Spinal cord (tissue), 10 donors: ENCODE measurements around the gene NLRC5. TPM values are rescaled to one million over a fixed set of nuclear protein-coding genes. Genes with fewer than 3 reads are reported as not detected.

Experiments used
- DNase-seq, 6 donors: peaks; one replicate each; pipeline versions ENCODE4 v3.0.0 to v3.0.0-alpha.2; 2013 to 2015; ENCODE audit warnings: low spot score in 6 of 6, low read depth in 4 of 6
- H3K27ac ChIP-seq: one replicate; pipeline ENCODE4 v1.5.1; 2013; ENCODE audit warnings: low read depth, low read length, control low read depth
- H3K27me3 ChIP-seq: one replicate; pipeline ENCODE4 v1.6.1; 2013; ENCODE audit warnings: low read length; ENCODE audit not compliant: control insufficient read depth, insufficient read depth
- H3K36me3 ChIP-seq: one replicate; pipeline ENCODE4 v1.6.1; 2013; ENCODE audit warnings: low read length; ENCODE audit not compliant: control insufficient read depth, insufficient read depth
- H3K4me1 ChIP-seq: one replicate; pipeline ENCODE4 v1.6.1; 2013; ENCODE audit warnings: low read length; ENCODE audit not compliant: control insufficient read depth, insufficient read depth
- H3K4me3 ChIP-seq: one replicate; pipeline ENCODE4 v1.5.1; 2013; ENCODE audit warnings: low read depth, low read length, control low read depth
- H3K9me3 ChIP-seq: one replicate; pipeline ENCODE4 v1.6.1; 2013; ENCODE audit warnings: low read length; ENCODE audit not compliant: control insufficient read depth, insufficient read depth
- WGBS: methylation state at CpG from one replicate; pipeline ENCODE4 v1.1.5; 2013; ENCODE audit warnings: missing lambda C conversion rate; ENCODE audit not compliant: insufficient coverage; 5-methylcytosine and 5-hydroxymethylcytosine counted together
- polyA plus RNA-seq, 2 donors: library from polyadenylated mRNA; unstranded; fragments of 120-200 nt; gene quantifications; one replicate each; pipeline ENCODE4 v1.2.1, GENCODE V29; 2013; ENCODE audit not compliant: insufficient read length in 2 of 2
- total RNA-seq, 2 donors: library from RNA; depleted of rRNA in 1 of 2; stranded (reverse); fragments of 120-200 nt in 1 of 2; fragments of >200 nt in 1 of 2; gene quantifications; one replicate each; pipeline versions ENCODE4 v1.2.3 to v1.2.4, GENCODE V29; 2013 to 2014
- donor health status: healthy.

NLRC5 gene
- total and polyA plus RNA-seq, 4 donors: 2.5 to 5.7 (median 4.8) TPM

DNA sequence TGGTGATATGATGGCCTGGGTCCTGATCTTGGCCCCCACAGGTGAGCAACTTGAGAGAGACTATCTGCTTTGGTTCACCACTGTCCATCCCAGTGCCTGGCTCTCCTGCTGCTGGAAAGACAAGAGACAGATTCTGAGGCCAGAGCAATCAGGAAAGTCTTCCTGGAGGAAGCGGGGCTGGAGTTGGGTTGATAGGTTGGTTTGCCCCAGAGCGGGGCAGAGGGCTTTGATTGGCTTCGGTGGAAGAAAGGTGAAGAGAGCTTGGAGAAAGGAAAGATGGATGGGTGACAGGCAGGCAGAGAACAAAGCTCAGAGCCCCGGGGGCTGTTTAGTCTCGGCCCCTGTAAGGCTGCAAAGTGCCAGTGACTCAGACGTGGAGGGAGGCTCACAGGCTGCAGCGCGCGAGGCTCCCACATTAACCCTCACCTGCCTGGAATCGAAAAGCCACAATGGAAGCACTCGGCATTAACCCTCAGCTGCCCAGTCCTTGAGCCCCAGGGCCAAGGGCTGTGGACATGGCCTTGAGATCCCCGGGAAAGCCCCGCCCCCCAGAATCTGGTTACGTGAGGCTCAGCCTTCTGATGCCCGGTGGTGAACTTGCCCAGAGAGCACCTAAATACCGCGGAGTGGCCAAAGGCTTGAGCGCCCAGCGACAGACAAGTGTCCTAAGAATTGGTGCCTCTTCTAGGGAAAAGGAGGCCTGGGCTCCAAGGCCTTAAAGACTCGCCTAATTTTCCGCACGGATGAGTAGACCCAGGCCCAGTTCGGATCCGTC lies 102.0 kb downstream of the NLRC5 start:
- peaks cover 13% of the 10 kb centered on the region for H3K36me3 ChIP-seq
- H3K4me1 ChIP-seq: peaks cover 37% of the 10 kb centered on the region
- H3K27me3 ChIP-seq: no peaks in the 10 kb centered on the region
- peak in 3 of 6 donors; percentile 32 to 83 (median 76) for DNase-seq
- WGBS: 5% methylated on average over 19 of the region's 24 CpGs
- peak overlapping the region; percentile 82 for H3K27ac ChIP-seq
- no peaks in the 10 kb centered on the region for H3K9me3 ChIP-seq
- H3K4me3 ChIP-seq: peak overlapping the region; percentile 43

DNA sequence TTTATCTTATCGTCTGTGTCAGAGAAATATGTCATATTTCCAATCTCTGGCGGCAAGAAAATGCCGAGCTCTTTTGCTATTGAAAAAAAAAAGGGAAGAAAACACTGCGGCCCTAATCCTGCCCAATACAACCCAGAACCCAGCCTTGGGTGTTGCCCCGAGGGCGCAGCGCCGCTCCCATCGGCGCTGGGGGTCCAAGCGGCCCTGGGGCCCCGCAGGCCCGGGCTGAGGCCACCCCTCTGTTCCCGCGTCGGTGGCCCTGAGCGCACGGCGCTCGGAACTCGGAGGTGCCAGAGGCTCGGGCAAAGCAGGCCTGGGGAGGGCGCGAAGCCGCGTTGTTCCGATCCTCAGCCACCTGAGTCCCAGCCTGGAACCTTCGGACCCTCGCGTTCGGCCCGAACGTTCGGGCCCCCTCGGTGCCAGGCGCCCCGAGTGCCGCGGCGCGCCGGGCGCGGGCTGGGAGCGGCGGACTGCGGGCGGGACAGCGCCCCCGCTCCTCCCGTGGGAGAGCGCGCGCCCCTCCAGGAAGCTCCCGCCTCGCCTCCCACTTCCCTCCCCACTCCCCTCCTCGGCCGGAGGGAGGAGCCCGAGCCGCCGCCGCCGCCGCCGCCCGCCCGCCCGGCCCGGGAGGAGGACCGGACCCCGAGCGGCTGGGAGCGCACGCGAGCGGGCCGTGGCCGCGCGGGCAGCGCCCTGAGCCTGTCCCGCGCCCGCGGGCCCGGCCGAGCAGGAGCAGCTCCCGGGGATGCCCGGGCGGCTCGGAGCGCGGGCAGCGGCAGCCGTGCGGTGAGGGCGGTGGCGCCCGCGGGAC lies 102.8 kb downstream of the NLRC5 start, which contains the start of gene CPNE2:
TSS of gene CPNE2 (plus strand) at position 609 of the 811 bp plus-strand sequence. CDS start 18,160 bp downstream, outside the sequence.
- Histone ChIP-seq H3K27ac (peak within 1 kb of the TSS; percentile 82), H3K27me3 (no peaks in the 10 kb centered on the region), H3K4me3 (peak within 1 kb of the TSS; percentile 60), H3K4me1 (peaks cover 37% of the 10 kb centered on the region), H3K9me3 (no peaks in the 10 kb centered on the region), H3K36me3 (peaks cover 16% of the 10 kb centered on the region)
- WGBS: under 1% methylated on average over 99 of the region's 100 CpGs
- peak in 4 of 6 donors; percentile 39 to 91 (median 67) for DNase-seq

DNA sequence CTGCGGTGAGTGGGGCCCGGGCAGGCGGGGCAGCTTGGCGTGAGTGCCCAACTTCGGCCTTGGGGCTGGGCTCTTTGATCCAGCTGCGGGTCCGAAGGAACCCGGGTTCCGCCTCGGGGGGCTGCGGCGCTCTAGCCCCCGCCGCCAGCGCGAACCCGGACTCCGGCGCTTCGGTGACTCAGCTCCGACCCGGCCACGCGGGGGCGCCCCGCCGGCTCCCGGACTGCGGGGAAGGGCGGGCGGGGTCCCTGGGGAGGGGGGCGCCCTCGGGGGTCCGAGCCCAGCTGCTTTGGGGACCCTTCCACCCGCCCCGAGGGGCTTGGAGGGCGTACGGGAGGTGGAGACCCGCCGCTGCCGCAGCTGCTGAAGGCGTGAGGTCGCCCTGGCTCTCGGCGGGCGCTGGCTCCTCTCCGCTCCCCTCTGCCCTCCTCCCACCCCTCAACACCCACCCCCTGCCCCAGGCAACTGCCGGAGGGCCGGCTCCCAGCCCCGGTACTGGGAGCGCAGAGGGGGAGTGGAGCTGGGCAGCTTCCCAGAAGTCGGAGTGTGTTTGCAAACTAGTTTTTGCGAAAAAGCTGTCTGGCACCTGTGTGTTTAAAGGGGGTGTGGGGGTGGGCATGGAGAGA lies 103.5 kb downstream of the NLRC5 start:
- H3K4me3 ChIP-seq: peak overlapping the region; percentile 60
- peaks cover 42% of the 10 kb centered on the region for H3K4me1 ChIP-seq
- 0% methylated on average over 33 of the region's 53 CpGs for WGBS
- no peaks in the 10 kb centered on the region for H3K27me3 ChIP-seq
- H3K9me3 ChIP-seq: no peaks in the 10 kb centered on the region
- peaks cover 21% of the 10 kb centered on the region for H3K36me3 ChIP-seq
- H3K27ac ChIP-seq: peak overlapping the region; percentile 75
- DNase-seq: peak in 4 of 6 donors; percentile 24 to 82 (median 58)

DNA sequence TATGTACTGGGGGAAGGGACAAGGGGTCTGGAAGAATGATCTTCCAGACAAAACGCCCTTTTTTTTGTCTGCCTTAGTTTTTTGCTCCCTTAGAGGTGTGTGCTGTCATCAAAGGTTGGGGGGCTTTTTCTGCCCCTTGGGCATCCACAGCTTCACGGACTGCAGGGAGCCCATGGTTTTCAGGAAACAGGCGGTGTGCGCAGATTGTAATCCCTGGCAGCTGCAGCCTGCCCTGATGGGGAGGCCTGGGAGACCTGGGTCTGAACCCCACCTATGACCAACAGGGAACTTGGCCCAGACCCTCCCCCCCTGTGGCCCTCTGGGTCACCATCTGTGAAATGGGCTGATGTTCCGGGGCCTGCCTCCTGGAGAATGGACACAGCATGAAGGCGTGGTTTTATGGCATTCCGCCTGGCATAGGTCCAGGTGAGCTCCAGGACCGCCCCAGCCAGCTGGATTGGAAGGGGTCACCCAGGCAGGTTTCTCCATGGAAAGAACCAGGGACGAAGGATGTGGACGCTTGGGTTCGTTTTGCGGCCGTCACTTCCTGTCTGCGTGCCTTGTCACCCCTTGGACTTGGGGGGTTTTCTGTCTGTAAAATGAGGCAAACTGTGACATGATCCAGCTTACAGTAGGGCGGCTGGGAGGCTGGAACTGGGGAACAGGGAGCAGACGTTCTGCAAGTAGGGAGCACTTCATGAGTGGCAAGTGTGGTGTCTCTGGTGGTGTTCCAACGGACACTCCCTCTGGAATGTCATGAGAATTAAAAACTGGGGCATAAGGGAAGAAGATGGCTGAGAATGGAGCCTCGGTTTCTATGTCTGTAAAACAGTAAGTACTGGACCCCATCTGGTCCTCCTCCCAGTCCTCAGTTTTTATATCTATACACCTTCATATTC lies 104.6 kb downstream of the NLRC5 start:
- Histone ChIP-seq H3K4me1 (peaks cover 48% of the 10 kb centered on the region), H3K36me3 (peaks cover 26% of the 10 kb centered on the region), H3K4me3 (peak overlapping the region; percentile 60), H3K27me3 (no peaks in the 10 kb centered on the region), H3K9me3 (no peaks in the 10 kb centered on the region), H3K27ac (peak overlapping the region; percentile 75)
- DNase-seq: peak in 1 of 6 donors; percentile 39
- 50% methylated on average over 16 of the region's 18 CpGs for WGBS

DNA sequence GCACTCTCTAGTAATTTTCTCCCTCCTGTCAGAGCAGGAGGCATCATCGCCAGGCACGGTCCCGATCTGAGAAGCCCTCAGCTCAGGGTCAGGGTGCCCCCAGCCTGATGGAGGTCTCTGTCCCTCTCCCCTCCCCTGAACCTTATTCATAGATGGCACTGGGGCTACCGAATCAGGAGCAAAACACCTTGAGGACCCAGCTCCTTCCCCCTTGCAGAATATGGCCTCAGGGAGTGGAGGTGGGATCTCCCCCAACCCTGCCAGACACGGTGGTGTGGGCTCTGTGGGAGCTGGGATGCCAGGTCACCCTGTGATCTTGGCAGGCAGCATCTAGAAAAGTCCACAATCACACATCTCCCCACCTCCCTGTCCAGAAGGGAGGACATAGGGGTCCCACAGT lies 105.6 kb downstream of the NLRC5 start:
- H3K9me3 ChIP-seq: no peaks in the 10 kb centered on the region
- H3K4me1 ChIP-seq: peaks cover 54% of the 10 kb centered on the region
- H3K4me3 ChIP-seq: peak overlapping the region; percentile 60
- H3K36me3 ChIP-seq: peaks cover 26% of the 10 kb centered on the region
- no peak overlapping the region for H3K27ac ChIP-seq
- WGBS: 59% methylated on average over 3 of the region's 5 CpGs
- DNase-seq: no peak
- H3K27me3 ChIP-seq: no peaks in the 10 kb centered on the region

DNA sequence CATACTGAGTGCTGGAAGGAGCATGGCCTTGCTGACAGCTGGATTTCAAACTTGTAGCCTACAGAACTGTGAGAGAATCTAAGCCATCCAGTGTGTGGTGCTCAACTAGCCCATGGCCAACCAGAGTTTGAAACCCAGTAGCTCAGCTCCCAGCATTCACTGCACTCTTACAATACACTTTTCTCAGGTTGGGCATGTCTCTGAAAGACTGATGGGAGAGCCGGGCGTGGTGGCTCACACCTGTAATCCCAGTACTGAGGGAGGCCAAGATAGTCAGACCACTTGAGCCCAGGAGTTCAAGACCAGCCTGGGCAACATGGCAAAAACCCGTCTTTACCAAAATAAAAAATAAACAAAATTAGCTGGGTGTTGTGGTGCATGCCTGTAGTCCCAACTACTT lies 106.8 kb downstream of the NLRC5 start:
- H3K4me1 ChIP-seq: peaks cover 53% of the 10 kb centered on the region
- H3K9me3 ChIP-seq: no peaks in the 10 kb centered on the region
- WGBS: 100% methylated on average over 2 of the region's 3 CpGs
- H3K27me3 ChIP-seq: no peaks in the 10 kb centered on the region
- peaks cover 26% of the 10 kb centered on the region for H3K36me3 ChIP-seq
- H3K4me3 ChIP-seq: no peak overlapping the region
- no peak for DNase-seq
- H3K27ac ChIP-seq: no peak overlapping the region

DNA sequence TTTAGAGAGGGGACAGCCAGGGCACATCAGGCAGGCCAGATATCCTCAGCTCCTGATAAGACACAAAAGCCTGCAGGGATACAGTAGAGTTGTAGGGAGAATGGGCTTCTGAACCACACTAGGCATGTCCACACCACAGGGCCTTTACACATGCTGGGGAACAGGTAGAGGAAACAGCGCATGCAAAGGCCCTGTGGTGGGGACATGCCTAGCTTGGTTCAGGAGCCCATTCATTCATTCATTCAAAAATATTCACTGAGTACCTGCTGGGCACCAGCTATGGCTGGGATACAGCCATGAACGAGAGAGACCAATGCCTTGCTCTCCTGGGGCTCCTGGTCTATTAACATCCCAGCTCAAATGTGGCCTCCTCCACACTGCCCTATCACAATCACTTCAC lies 107.4 kb downstream of the NLRC5 start:
- H3K4me1 ChIP-seq: peaks cover 53% of the 10 kb centered on the region
- no peak overlapping the region for H3K27ac ChIP-seq
- 84% methylated on average over 2 of the region's 2 CpGs for WGBS
- no peaks in the 10 kb centered on the region for H3K9me3 ChIP-seq
- DNase-seq: no peak
- peaks cover 26% of the 10 kb centered on the region for H3K36me3 ChIP-seq
- H3K27me3 ChIP-seq: no peaks in the 10 kb centered on the region
- no peak overlapping the region for H3K4me3 ChIP-seq

DNA sequence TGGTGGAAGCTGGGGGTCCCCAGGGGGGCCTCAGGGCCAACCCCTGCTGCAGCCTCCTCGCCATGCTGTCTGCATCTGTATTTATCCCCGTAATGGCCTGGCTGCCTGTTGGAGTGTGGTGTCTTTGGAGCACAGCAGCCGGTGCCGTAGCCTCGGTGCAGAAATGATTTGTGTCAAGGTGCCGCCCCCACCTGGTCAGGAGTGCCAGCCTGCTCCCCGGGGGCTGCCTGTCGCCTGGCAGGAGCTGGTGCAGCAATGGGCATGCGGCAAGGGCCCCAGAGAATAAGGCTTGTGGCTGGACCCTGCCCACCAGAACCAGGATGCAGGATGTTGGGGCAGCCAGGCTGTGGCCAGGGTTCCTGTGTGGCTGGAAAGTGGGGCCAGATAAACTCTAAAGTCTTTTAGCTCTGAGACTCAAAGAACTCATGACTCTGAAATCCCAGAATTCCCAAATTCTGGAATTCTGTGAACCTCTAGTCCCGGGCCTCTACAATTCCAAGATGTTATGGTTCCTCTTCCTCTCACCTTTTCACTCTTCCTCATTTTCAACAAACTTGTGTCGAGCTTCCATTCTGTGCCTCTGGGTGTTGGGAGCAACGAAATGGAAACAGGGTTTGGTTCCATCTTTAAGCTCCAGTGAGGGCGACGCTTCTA lies 109.0 kb downstream of the NLRC5 start:
- WGBS: 64% methylated on average over 12 of the region's 14 CpGs
- Histone ChIP-seq H3K4me1 (peaks cover 60% of the 10 kb centered on the region), H3K27ac (no peak overlapping the region)

More for the DNA sequence above, 109.0 kb downstream of the NLRC5 start:
- no peak for DNase-seq
- H3K4me3 ChIP-seq: no peak overlapping the region
- H3K36me3 ChIP-seq: peaks cover 27% of the 10 kb centered on the region
- H3K27me3 ChIP-seq: no peaks in the 10 kb centered on the region
- H3K9me3 ChIP-seq: no peaks in the 10 kb centered on the region
